PC-9 (cell line): ENCODE measurements around the gene CD4. TPM values are rescaled to one million over a fixed set of nuclear protein-coding genes. Genes with fewer than 3 reads are reported as not detected.

Experiments used
- BruUV-seq: library from RNA; stranded (reverse); fragments of 400-500 nt; replicated peaks from 2 replicates; lab custom pipeline; 2021; lab: Mats Ljungman, UMichigan
- CTCF ChIA-PET: fragments of 300-600 bp; sonication (Branson Sonifier 250); formaldehyde crosslinking; loops from one replicate; lab custom pipeline; 2022; ENCODE audit warnings: antibody characterized with exemption; lab: Charles Lee
- POLR2A ChIA-PET: fragments of 300-600 bp; sonication (Branson Sonifier 250); formaldehyde crosslinking; loops from one replicate; lab custom pipeline; 2022; ENCODE audit warnings: antibody characterized with exemption; ENCODE audit not compliant: unreplicated experiment; lab: Charles Lee
- DNase-seq, 2 experiments: peaks; one replicate each; pipeline versions ENCODE4 v3.0.0 to v3.0.0-alpha.2; 2015 to 2022; ENCODE audit warnings: mixed read lengths in 1 of 2
- H2AFZ ChIP-seq: fragments of 200-600 bp; sonication (generic); 2 replicates; pipeline ENCODE4 v1.8.1; 2017; ENCODE audit warnings: antibody characterized with exemption
- H3F3A ChIP-seq: fragments of 200-600 bp; sonication (generic); 2 replicates; pipeline ENCODE4 v1.8.1; 2017; ENCODE audit warnings: antibody characterized with exemption, mild to moderate bottlenecking, low read depth; ENCODE audit not compliant: insufficient read depth
- H3K27ac ChIP-seq: fragments of 200-600 bp; sonication (generic); 2 replicates; pipeline ENCODE4 v1.6.1; 2016; ENCODE audit warnings: mixed run types
- H3K27me3 ChIP-seq: fragments of 200-600 bp; sonication (generic); 2 replicates; pipeline ENCODE4 v1.6.1; 2016; ENCODE audit warnings: low read depth, mixed run types; ENCODE audit not compliant: insufficient read depth
- H3K36me3 ChIP-seq: fragments of 200-600 bp; sonication (generic); 2 replicates; pipeline ENCODE4 v1.6.1; 2016; ENCODE audit warnings: low read depth, mixed run types
- H3K4me1 ChIP-seq: fragments of 200-600 bp; sonication (generic); replicated peaks from 2 replicates; pipeline ENCODE4 v1.6.1; 2016; ENCODE audit warnings: mixed run types; ENCODE audit not compliant: insufficient read depth
- H3K4me2 ChIP-seq: fragments of 200-600 bp; sonication (generic); 2 replicates; pipeline ENCODE4 v1.6.1; 2017; ENCODE audit warnings: mixed run types
- H3K4me3 ChIP-seq: fragments of 200-600 bp; sonication (generic); 2 replicates; pipeline ENCODE4 v1.6.1; 2016; ENCODE audit warnings: mixed run types
- H3K79me2 ChIP-seq: fragments of 200-600 bp; sonication (generic); 2 replicates; pipeline ENCODE4 v1.6.1; 2017; ENCODE audit warnings: low read depth, mixed run types
- H3K9me2 ChIP-seq: fragments of 200-600 bp; sonication (generic); 2 replicates; pipeline ENCODE4 v1.8.1; 2017; ENCODE audit warnings: mild to moderate bottlenecking; ENCODE audit not compliant: insufficient read depth
- H3K9me3 ChIP-seq: fragments of 200-600 bp; sonication (generic); 2 replicates; pipeline ENCODE4 v1.8.1; 2016; ENCODE audit warnings: low read depth; ENCODE audit not compliant: insufficient read depth
- H4K20me1 ChIP-seq: fragments of 200-600 bp; sonication (generic); 2 replicates; pipeline ENCODE4 v1.8.1; 2017; ENCODE audit not compliant: insufficient read depth
- CTCF ChIP-seq: fragments of 200-600 bp; sonication (generic); conservative IDR thresholded peaks from 2 replicates; pipeline ENCODE4 v1.6.1; 2017; ENCODE audit warnings: mixed run types, antibody characterized with exemption, mild to moderate bottlenecking, moderate library complexity
- EZH2 ChIP-seq: fragments of 200-600 bp; sonication (generic); IDR thresholded peaks from 2 replicates; pipeline ENCODE4 v1.8.0; 2017; ENCODE audit warnings: antibody characterized with exemption, low read depth
- intact Hi-C: fragments of 100-400 bp; cut with micrococcal nuclease; formaldehyde crosslinking; loops from one replicate; pipeline ENCODE4 v1.10.0; 2022; ENCODE audit not compliant: unreplicated experiment
- total RNA-seq: library from RNA; stranded (reverse); gene quantifications from 2 replicates; pipeline ENCODE4 v1.2.3, GENCODE V29; 2021

CD4 gene
- total RNA-seq, 1 experiment from 2014 or later, result 1.0 TPM

GRCh38 chr12:6774499-6775062 is 14.7 kb upstream of the CD4 start:
- no peaks in the 10 kb centered on the region for H3K9me2 ChIP-seq
- no peak overlapping the region for H3K4me2 ChIP-seq
- H3K4me3 ChIP-seq, result no peak overlapping the region
- TF ChIP-seq CTCF (no peak), EZH2 (no peak)
- ChIA-PET POLR2A (interaction anchor here (0.5 to 0.6 kb wide), 3 partner anchors 47 to 138 kb away, joined by 3 to 7 read pairs (median 3); no protein-coding TSS in a partner anchor), CTCF (no interaction called here)
- H3K79me2 ChIP-seq, result no peaks in the 10 kb centered on the region
- H3K4me1 ChIP-seq, result no peaks in the 10 kb centered on the region
- DNase-seq, result no peak
- intact Hi-C loops, result no loop called here
- H3K27me3 ChIP-seq, result no peaks in the 10 kb centered on the region
- H3K27ac ChIP-seq, result no peak overlapping the region
- no peaks in the 10 kb centered on the region for H3K9me3 ChIP-seq
- no peaks in the 10 kb centered on the region for H3K36me3 ChIP-seq
- no peaks in the 10 kb centered on the region; the same call in 1 of the 2 replicates for H4K20me1 ChIP-seq
- H3F3A ChIP-seq, result peaks cover 29% of the 10 kb centered on the region; the same call in 1 of the 2 replicates
- H2AFZ ChIP-seq, result no peak overlapping the region
- no TSS peak for BruUV-seq

- intact Hi-C loops, result no loop called here
- Histone ChIP-seq H3K9me2 (no peaks in the 10 kb centered on the region), H3K9me3 (no peaks in the 10 kb centered on the region), H3K27ac (no peak overlapping the region), H2AFZ (no peak overlapping the region), H3K4me1 (no peaks in the 10 kb centered on the region), H4K20me1 (no peaks in the 10 kb centered on the region; the same call in 1 of the 2 replicates), H3K36me3 (no peaks in the 10 kb centered on the region), H3K27me3 (no peaks in the 10 kb centered on the region), H3K79me2 (no peaks in the 10 kb centered on the region), H3K4me3 (no peak overlapping the region), H3K4me2 (no peak overlapping the region), H3F3A (peaks cover 21% of the 10 kb centered on the region; the same call in 1 of the 2 replicates)
- BruUV-seq, result no TSS peak
- TF ChIP-seq CTCF, result no peak
- no peak for TF ChIP-seq EZH2
- ChIA-PET POLR2A (interaction anchor here (0.6 to 0.7 kb wide), 3 partner anchors 9 to 139 kb away, joined by 3 to 7 read pairs (median 4); partner anchors contain the start of gene PTMS), CTCF (interaction anchor here (0.7 to 1.1 kb wide), 2 partner anchors 8 to 64 kb away, joined by 3 to 4 read pairs; no protein-coding TSS in a partner anchor)
- no peak for DNase-seq
Observed at GRCh38 chr12:6775185-6776174, 13.8 kb upstream of the CD4 start.

- Histone ChIP-seq H4K20me1 (no peaks in the 10 kb centered on the region), H3K27me3 (no peaks in the 10 kb centered on the region), H3K9me2 (no peaks in the 10 kb centered on the region), H3K36me3 (no peaks in the 10 kb centered on the region), H3K4me2 (no peak overlapping the region), H3F3A (peaks cover 7% of the 10 kb centered on the region; the same call in 1 of the 2 replicates), H3K79me2 (no peaks in the 10 kb centered on the region), H3K4me1 (no peaks in the 10 kb centered on the region), H3K9me3 (no peaks in the 10 kb centered on the region), H3K4me3 (no peak overlapping the region), H3K27ac (no peak overlapping the region), H2AFZ (no peak overlapping the region)
- ChIA-PET CTCF (interaction anchor here (0.6 to 2.1 kb wide), 2 partner anchors 24 to 161 kb away, joined by 3 to 10 read pairs; partner anchors contain the start of gene MLF2), POLR2A (interaction anchor here (0.6 to 0.7 kb wide), 2 partner anchors 22 to 24 kb away, joined by 3 to 17 read pairs; partner anchors contain the start of gene MLF2)
- no TSS peak for BruUV-seq
- TF ChIP-seq CTCF (no peak), EZH2 (no peak)
- intact Hi-C loops, result no loop called here
- no peak for DNase-seq
Observed at GRCh38 chr12:6777386-6777785, 11.9 kb upstream of the CD4 start.
